Measurements from ENCODE around the gene APBA2.

APBA2 gene

GRCh38 chr15:28919201-28919635 lies 33.4 kb downstream of the APBA2 start (continued):
- TF ChIP-seq, protein P1, sequence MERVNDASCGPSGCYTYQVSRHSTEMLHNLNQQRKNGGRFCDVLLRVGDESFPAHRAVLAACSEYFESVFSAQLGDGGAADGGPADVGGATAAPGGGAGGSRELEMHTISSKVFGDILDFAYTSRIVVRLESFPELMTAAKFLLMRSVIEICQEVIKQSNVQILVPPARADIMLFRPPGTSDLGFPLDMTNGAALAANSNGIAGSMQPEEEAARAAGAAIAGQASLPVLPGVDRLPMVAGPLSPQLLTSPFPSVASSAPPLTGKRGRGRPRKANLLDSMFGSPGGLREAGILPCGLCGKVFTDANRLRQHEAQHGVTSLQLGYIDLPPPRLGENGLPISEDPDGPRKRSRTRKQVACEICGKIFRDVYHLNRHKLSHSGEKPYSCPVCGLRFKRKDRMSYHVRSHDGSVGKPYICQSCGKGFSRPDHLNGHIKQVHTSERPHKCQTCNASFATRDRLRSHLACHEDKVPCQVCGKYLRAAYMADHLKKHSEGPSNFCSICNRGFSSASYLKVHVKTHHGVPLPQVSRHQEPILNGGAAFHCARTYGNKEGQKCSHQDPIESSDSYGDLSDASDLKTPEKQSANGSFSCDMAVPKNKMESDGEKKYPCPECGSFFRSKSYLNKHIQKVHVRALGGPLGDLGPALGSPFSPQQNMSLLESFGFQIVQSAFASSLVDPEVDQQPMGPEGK (tag by site-specific recombination; IDR thresholded peaks at IDR 0.05) = no peak
- TF ChIP-seq, protein P2, sequence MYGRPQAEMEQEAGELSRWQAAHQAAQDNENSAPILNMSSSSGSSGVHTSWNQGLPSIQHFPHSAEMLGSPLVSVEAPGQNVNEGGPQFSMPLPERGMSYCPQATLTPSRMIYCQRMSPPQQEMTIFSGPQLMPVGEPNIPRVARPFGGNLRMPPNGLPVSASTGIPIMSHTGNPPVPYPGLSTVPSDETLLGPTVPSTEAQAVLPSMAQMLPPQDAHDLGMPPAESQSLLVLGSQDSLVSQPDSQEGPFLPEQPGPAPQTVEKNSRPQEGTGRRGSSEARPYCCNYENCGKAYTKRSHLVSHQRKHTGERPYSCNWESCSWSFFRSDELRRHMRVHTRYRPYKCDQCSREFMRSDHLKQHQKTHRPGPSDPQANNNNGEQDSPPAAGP (tag by site-specific recombination; IDR thresholded peaks at IDR 0.05) = no peak
- no peak for TF ChIP-seq ZNF239 (tag by site-specific recombination; IDR thresholded peaks at IDR 0.05)
- no peak for TF ChIP-seq ZNF629 (tag by site-specific recombination; IDR thresholded peaks at IDR 0.05)
- no peak for TF ChIP-seq BCL11B (tag by site-specific recombination; IDR thresholded peaks at IDR 0.05; ENCODE audit: low read depth)

DNA sequence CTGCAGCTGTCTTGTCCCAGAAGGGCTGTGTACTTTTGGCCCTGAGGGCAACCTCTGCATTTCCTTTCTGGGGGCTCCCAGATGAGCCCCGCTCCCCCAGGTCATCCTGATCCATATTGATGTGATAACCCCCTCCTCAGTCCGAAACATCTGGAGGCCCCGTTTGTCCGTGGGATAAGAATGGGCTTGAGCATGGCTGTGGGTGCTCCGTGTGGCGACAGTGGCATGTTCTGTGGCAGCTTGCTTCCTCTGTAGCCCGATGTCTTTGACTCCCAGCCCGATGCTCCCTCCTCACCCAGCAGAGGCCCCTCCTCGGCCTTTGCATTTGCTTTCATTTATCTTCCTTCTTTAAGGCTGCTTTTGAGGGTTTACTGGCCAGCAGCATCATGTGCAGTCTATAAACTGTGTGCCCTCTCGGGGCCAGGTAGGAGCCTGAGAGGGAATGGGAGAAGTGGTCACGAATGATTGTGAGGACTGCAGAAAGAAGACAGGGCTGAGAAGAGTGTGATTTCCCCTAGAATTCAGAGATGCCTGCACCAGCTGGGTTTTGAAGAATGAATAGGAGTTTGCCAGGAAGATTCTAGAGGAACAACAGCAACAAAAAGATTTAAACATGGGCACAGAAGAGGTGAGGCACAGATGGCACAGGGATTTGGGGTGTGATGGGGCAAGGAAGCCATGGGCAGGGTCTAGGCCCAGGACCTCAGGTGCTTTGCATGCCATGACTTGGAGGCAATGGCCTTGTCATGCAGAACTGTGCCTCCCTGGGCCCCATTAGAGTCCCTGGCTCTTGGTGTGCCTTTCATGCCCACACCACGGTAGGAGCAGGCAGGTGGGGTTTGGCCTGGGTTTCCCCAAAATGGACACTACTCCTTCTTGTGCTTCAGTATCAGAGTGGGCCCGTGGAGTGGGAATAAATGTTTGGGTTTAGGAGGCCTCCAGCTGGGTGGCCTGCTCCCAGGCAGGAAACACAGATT lies 34.2 kb downstream of the APBA2 start:
- CTCF ChIA-PET = no interaction called here
- peaks cover 0 to 13% of the 10 kb centered on the region in 2 experiments; a peak in 2 of 3 replicates for H3K36me3 ChIP-seq (ENCODE audit: control insufficient read depth in 2 of 2, insufficient read depth in 1 of 2, low read length in 2 of 2)
- H3K27ac ChIP-seq (ENCODE audit: extremely low read depth, low read depth, low read length) = no peak overlapping the region
- POLR2A ChIA-PET = no interaction called here
- no peaks in the 10 kb centered on the region for H3K4me1 ChIP-seq (ENCODE audit: control insufficient read depth, insufficient read depth, low read length)
- TF ChIP-seq ZFP3 (tag by site-specific recombination; IDR thresholded peaks at IDR 0.05; ENCODE audit: low read depth) (peak; percentile 88), GLI4 (tag by site-specific recombination; IDR thresholded peaks at IDR 0.05) (no peak), ZNF664 (tag by site-specific recombination; IDR thresholded peaks at IDR 0.05) (no peak), ZBTB1 (tag by site-specific recombination; IDR thresholded peaks at IDR 0.05) (no peak), SP3 (tag by site-specific recombination; IDR thresholded peaks at IDR 0.05) (no peak)
- H3K4me3 ChIP-seq (ENCODE audit: low read depth, low read length) = no peak overlapping the region
- no peaks in the 10 kb centered on the region for H3K9me3 ChIP-seq (ENCODE audit: control insufficient read depth, insufficient read depth, low read depth, low read length)

DNA sequence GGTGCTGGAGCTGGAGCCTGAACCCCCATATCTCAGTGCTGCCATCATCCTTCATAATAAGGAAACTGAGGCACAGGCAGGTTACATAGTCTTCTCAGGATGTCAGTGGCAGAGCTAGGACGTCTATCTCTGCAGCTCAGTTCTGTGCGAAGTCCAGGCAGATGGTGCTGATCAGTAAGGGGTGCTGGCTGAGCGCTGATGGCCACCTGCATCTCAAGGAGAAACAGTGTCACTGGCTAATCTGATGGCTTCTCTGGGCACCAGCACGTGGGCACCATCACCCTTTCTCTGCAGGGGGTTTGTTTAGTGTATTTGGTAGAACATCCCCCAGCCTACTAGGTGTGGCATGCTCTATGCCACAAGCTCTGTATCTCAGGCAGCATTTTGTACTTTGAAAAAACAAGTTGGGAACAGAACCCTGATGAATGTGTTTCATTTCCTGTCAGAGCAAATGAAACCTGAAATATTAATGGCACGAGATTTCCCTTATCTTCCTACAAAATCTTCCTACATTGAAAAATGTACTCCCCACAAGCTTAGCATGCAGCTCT lies 35.1 kb downstream of the APBA2 start:
- Histone ChIP-seq H3K27ac (ENCODE audit: extremely low read depth, low read depth, low read length) (no peak overlapping the region), H3K36me3 (ENCODE audit: control insufficient read depth in 2 of 2, insufficient read depth in 1 of 2, low read length in 2 of 2) (peaks cover 0 to 9% of the 10 kb centered on the region in 2 experiments; a peak in 1 of 3 replicates), H3K4me3 (ENCODE audit: low read depth, low read length) (no peak overlapping the region), H3K4me1 (ENCODE audit: control insufficient read depth, insufficient read depth, low read length) (no peaks in the 10 kb centered on the region), H3K9me3 (ENCODE audit: control insufficient read depth, insufficient read depth, low read depth, low read length) (no peaks in the 10 kb centered on the region)
- CTCF ChIA-PET = interaction anchor here (1.1 kb wide), 1 partner anchor 9 kb away, joined by 3 read pairs; no protein-coding TSS in a partner anchor
- TF ChIP-seq ZNF529 (tag by site-specific recombination; IDR thresholded peaks at IDR 0.05; ENCODE audit: insufficient replicate concordance) (no peak), ZBTB7A (tag by site-specific recombination; IDR thresholded peaks at IDR 0.05; ENCODE audit: low read depth) (no peak), KLF9 (tag by site-specific recombination; IDR thresholded peaks at IDR 0.05; ENCODE audit: low read depth) (no peak), ZNF426 (tag by site-specific recombination; IDR thresholded peaks at IDR 0.05) (no peak), ZNF585B (tag by site-specific recombination; IDR thresholded peaks at IDR 0.05) (no peak), ZBTB1 (tag by site-specific recombination; IDR thresholded peaks at IDR 0.05) (no peak), IKZF3 (tag by site-specific recombination; IDR thresholded peaks at IDR 0.05) (no peak), ZNF16 (tag by site-specific recombination; IDR thresholded peaks at IDR 0.05; ENCODE audit: low read depth) (no peak), ZNF37A (tag by site-specific recombination; IDR thresholded peaks at IDR 0.05) (no peak), ZFHX2 (tag by site-specific recombination; conservative IDR thresholded peaks at IDR 0.05) (no peak), ZNF335 (tag by site-specific recombination; conservative IDR thresholded peaks at IDR 0.05) (no peak), GLI2 (tag by site-specific recombination; IDR thresholded peaks at IDR 0.05; ENCODE audit: borderline replicate concordance, low read depth) (no peak), ZNF433 (tag by site-specific recombination; IDR thresholded peaks at IDR 0.05; ENCODE audit: low read depth) (no peak), ZNF792 (tag by site-specific recombination; IDR thresholded peaks at IDR 0.05) (no peak), ZNF473 (tag by site-specific recombination; IDR thresholded peaks at IDR 0.05) (no peak)
- TF ChIP-seq, protein P3, sequence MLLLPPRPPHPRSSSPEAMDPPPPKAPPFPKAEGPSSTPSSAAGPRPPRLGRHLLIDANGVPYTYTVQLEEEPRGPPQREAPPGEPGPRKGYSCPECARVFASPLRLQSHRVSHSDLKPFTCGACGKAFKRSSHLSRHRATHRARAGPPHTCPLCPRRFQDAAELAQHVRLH (tag by site-specific recombination; IDR thresholded peaks at IDR 0.05) = no peak
- POLR2A ChIA-PET = no interaction called here
